ENCODE measurements around the gene PDZD2. TPM values are rescaled to one million over a fixed set of nuclear protein-coding genes. Genes with fewer than 3 reads are reported as not detected.

The PDZD2 gene
- total RNA-seq, 1 donor from 2014 or later = not detected

GRCh38 chr5:31617867-31618266, 21.1 kb upstream of the PDZD2 start:
- Mint-ChIP-seq H3K9me3 (no peaks in the 10 kb centered on the region), H3K36me3 (ENCODE audit: low read depth) (no peaks in the 10 kb centered on the region), H3K27me3 (ENCODE audit: insufficient read depth) (peaks cover 20% of the 10 kb centered on the region), H3K4me1 (ENCODE audit: low read depth) (no peaks in the 10 kb centered on the region), H3K4me3 (no peak overlapping the region), H3K27ac (no peak overlapping the region)
- DNase-seq (ENCODE audit: low spot score) = no peak
- intact Hi-C loops (cut with micrococcal nuclease) = no loop called here

GRCh38 chr5:31620026-31620425, 18.9 kb upstream of the PDZD2 start:
- H3K4me1 Mint-ChIP-seq (ENCODE audit: low read depth) = no peaks in the 10 kb centered on the region
- intact Hi-C loops (cut with micrococcal nuclease) = no loop called here

GRCh38 chr5:31623249-31623648, 15.7 kb upstream of the PDZD2 start:
- DNase-seq (ENCODE audit: low spot score) = no peak
- Mint-ChIP-seq H3K36me3 (ENCODE audit: low read depth) (no peaks in the 10 kb centered on the region), H3K27ac (no peak overlapping the region), H3K4me3 (no peak overlapping the region), H3K4me1 (ENCODE audit: low read depth) (no peaks in the 10 kb centered on the region), H3K27me3 (ENCODE audit: insufficient read depth) (peaks cover 7% of the 10 kb centered on the region), H3K9me3 (no peaks in the 10 kb centered on the region)
- intact Hi-C loops (cut with micrococcal nuclease) = no loop called here

More at GRCh38 chr5:31620026-31620425, 18.9 kb upstream of the PDZD2 start:
- DNase-seq (ENCODE audit: low spot score) = no peak
- Mint-ChIP-seq H3K9me3 (no peaks in the 10 kb centered on the region), H3K27me3 (ENCODE audit: insufficient read depth) (peaks cover 18% of the 10 kb centered on the region), H3K4me3 (no peak overlapping the region), H3K27ac (no peak overlapping the region), H3K36me3 (ENCODE audit: low read depth) (no peaks in the 10 kb centered on the region)

GRCh38 chr5:31625394-31625793, 13.5 kb upstream of the PDZD2 start:
- Mint-ChIP-seq H3K36me3 (ENCODE audit: low read depth) (no peaks in the 10 kb centered on the region), H3K9me3 (no peaks in the 10 kb centered on the region), H3K4me3 (no peak overlapping the region), H3K27ac (no peak overlapping the region), H3K27me3 (ENCODE audit: insufficient read depth) (peaks cover 2% of the 10 kb centered on the region), H3K4me1 (ENCODE audit: low read depth) (no peaks in the 10 kb centered on the region)
- DNase-seq (ENCODE audit: low spot score) = no peak
- intact Hi-C loops (cut with micrococcal nuclease) = no loop called here

- Mint-ChIP-seq H3K9me3 (no peaks in the 10 kb centered on the region), H3K4me3 (no peak overlapping the region), H3K36me3 (ENCODE audit: low read depth) (no peaks in the 10 kb centered on the region), H3K27ac (no peak overlapping the region), H3K27me3 (ENCODE audit: insufficient read depth) (peaks cover 4% of the 10 kb centered on the region), H3K4me1 (ENCODE audit: low read depth) (no peaks in the 10 kb centered on the region)
- intact Hi-C loops (cut with micrococcal nuclease) = no loop called here
- no peak for DNase-seq (ENCODE audit: low spot score)
Observed at GRCh38 chr5:31626156-31626555, 12.8 kb upstream of the PDZD2 start.

GRCh38 chr5:31626604-31627234, 12.2 kb upstream of the PDZD2 start:
- H3K9me3 Mint-ChIP-seq = no peaks in the 10 kb centered on the region
- H3K4me1 Mint-ChIP-seq (ENCODE audit: low read depth) = no peaks in the 10 kb centered on the region
- no peak overlapping the region for H3K27ac Mint-ChIP-seq
- H3K27me3 Mint-ChIP-seq (ENCODE audit: insufficient read depth) = peaks cover 4% of the 10 kb centered on the region
- no peaks in the 10 kb centered on the region for H3K36me3 Mint-ChIP-seq (ENCODE audit: low read depth)
- DNase-seq (ENCODE audit: low spot score) = no peak
- intact Hi-C loops (cut with micrococcal nuclease) = no loop called here
- no peak overlapping the region for H3K4me3 Mint-ChIP-seq

- no peak for DNase-seq (ENCODE audit: low spot score)
- H3K27me3 Mint-ChIP-seq (ENCODE audit: insufficient read depth) = peaks cover 4% of the 10 kb centered on the region
- H3K4me3 Mint-ChIP-seq = no peak overlapping the region
- no peaks in the 10 kb centered on the region for H3K4me1 Mint-ChIP-seq (ENCODE audit: low read depth)
- intact Hi-C loops (cut with micrococcal nuclease) = no loop called here
- no peaks in the 10 kb centered on the region for H3K36me3 Mint-ChIP-seq (ENCODE audit: low read depth)
- no peaks in the 10 kb centered on the region for H3K9me3 Mint-ChIP-seq
- H3K27ac Mint-ChIP-seq = no peak overlapping the region
Observed at GRCh38 chr5:31630931-31631330, 8.0 kb upstream of the PDZD2 start.

- DNase-seq (ENCODE audit: low spot score) = no peak
- Mint-ChIP-seq H3K9me3 (no peaks in the 10 kb centered on the region), H3K27ac (no peak overlapping the region), H3K27me3 (ENCODE audit: insufficient read depth) (peaks cover 6% of the 10 kb centered on the region), H3K4me3 (no peak overlapping the region), H3K36me3 (ENCODE audit: low read depth) (no peaks in the 10 kb centered on the region), H3K4me1 (ENCODE audit: low read depth) (no peaks in the 10 kb centered on the region)
- intact Hi-C loops (cut with micrococcal nuclease) = no loop called here
Observed at GRCh38 chr5:31632460-31632859, 6.5 kb upstream of the PDZD2 start.

GRCh38 chr5:31635446-31635845, 3.5 kb upstream of the PDZD2 start:
- H3K9me3 Mint-ChIP-seq = no peaks in the 10 kb centered on the region
- intact Hi-C loops (cut with micrococcal nuclease) = no loop called here
- peaks cover 7% of the 10 kb centered on the region for H3K4me1 Mint-ChIP-seq (ENCODE audit: low read depth)
- H3K4me3 Mint-ChIP-seq = no peak overlapping the region
- H3K27ac Mint-ChIP-seq = no peak overlapping the region
- H3K36me3 Mint-ChIP-seq (ENCODE audit: low read depth) = no peaks in the 10 kb centered on the region
- peaks cover 15% of the 10 kb centered on the region for H3K27me3 Mint-ChIP-seq (ENCODE audit: insufficient read depth)
- no peak for DNase-seq (ENCODE audit: low spot score)

GRCh38 chr5:31637851-31638250, 1.1 kb upstream of the PDZD2 start:
- no peaks in the 10 kb centered on the region for H3K9me3 Mint-ChIP-seq
- peak overlapping the region; percentile 16 for H3K4me3 Mint-ChIP-seq
- intact Hi-C loops (cut with micrococcal nuclease) = loop anchor here (2.0 kb wide), 1 partner anchor 105 kb away; the partner anchor contains the start of genes C5orf22 and DROSHA
- H3K27ac Mint-ChIP-seq = no peak overlapping the region
- H3K36me3 Mint-ChIP-seq (ENCODE audit: low read depth) = no peaks in the 10 kb centered on the region
- no peak for DNase-seq (ENCODE audit: low spot score)
- H3K4me1 Mint-ChIP-seq (ENCODE audit: low read depth) = peaks cover 7% of the 10 kb centered on the region
- peaks cover 14% of the 10 kb centered on the region for H3K27me3 Mint-ChIP-seq (ENCODE audit: insufficient read depth)

- intact Hi-C loops (cut with micrococcal nuclease) = loop anchor here (2.0 kb wide), 1 partner anchor 106 kb away; the partner anchor contains the start of genes C5orf22 and DROSHA
- peak overlapping the region; percentile 82 for H3K4me3 Mint-ChIP-seq
- H3K27me3 Mint-ChIP-seq (ENCODE audit: insufficient read depth) = peaks cover 14% of the 10 kb centered on the region
- DNase-seq (ENCODE audit: low spot score) = no peak
- H3K36me3 Mint-ChIP-seq (ENCODE audit: low read depth) = no peaks in the 10 kb centered on the region
- H3K27ac Mint-ChIP-seq = no peak overlapping the region
- H3K9me3 Mint-ChIP-seq = no peaks in the 10 kb centered on the region
- H3K4me1 Mint-ChIP-seq (ENCODE audit: low read depth) = peaks cover 7% of the 10 kb centered on the region
Observed at GRCh38 chr5:31638345-31638744, 586 bp upstream of the PDZD2 start.

- no peaks in the 10 kb centered on the region for H3K36me3 Mint-ChIP-seq (ENCODE audit: low read depth)
- no peak overlapping the region for H3K27ac Mint-ChIP-seq
- H3K4me1 Mint-ChIP-seq (ENCODE audit: low read depth) = peaks cover 7% of the 10 kb centered on the region
- peak overlapping the region; percentile 71 for H3K4me3 Mint-ChIP-seq
- no peaks in the 10 kb centered on the region for H3K9me3 Mint-ChIP-seq
- no peak for DNase-seq (ENCODE audit: low spot score)
- intact Hi-C loops (cut with micrococcal nuclease) = loop anchor here (2.0 kb wide), 1 partner anchor 107 kb away; the partner anchor contains the start of genes C5orf22 and DROSHA
- peaks cover 16% of the 10 kb centered on the region for H3K27me3 Mint-ChIP-seq (ENCODE audit: insufficient read depth)
Observed at GRCh38 chr5:31639481-31640411, 815 bp downstream of the PDZD2 start.

GRCh38 chr5:31640573-31640972, 1.6 kb downstream of the PDZD2 start:
- peaks cover 16% of the 10 kb centered on the region for H3K27me3 Mint-ChIP-seq (ENCODE audit: insufficient read depth)
- no peak overlapping the region for H3K27ac Mint-ChIP-seq
- DNase-seq (ENCODE audit: low spot score) = no peak
- H3K9me3 Mint-ChIP-seq = no peaks in the 10 kb centered on the region
- intact Hi-C loops (cut with micrococcal nuclease) = no loop called here
- no peak overlapping the region for H3K4me3 Mint-ChIP-seq
- H3K4me1 Mint-ChIP-seq (ENCODE audit: low read depth) = peaks cover 7% of the 10 kb centered on the region
- H3K36me3 Mint-ChIP-seq (ENCODE audit: low read depth) = no peaks in the 10 kb centered on the region

Data from activated T-helper 1 cell treated with anti-CD3 and anti-CD28 coated beads, Interleukin-12 subunit alpha, Interleukin-12 subunit beta, Interleukin-2, Interleukin-4 antibody, amounts not matched to agents 30 ng/mL and 10 ng/mL and 1 ng/mL, durations not matched to agents 14 hours and 24 hours and 36 hours (primary cell).